Renal cortex interstitium (tissue), 11 donors: Measurements from ENCODE around the gene SREK1. TPM values are rescaled to one million over a fixed set of nuclear protein-coding genes. Genes with fewer than 3 reads are reported as not detected.

ENCODE experiments used
- DNase-seq, 11 donors: peaks; one replicate each; pipeline ENCODE4 v3.0.0-alpha.2; 2013; ENCODE audit warnings: low read depth in 9 of 11, low spot score in 4 of 11; ENCODE audit errors: extremely low read depth in 1 of 11
- polyA plus RNA-seq, 3 donors: library from polyadenylated mRNA; unstranded; fragments of 120-200 nt; gene quantifications; one replicate each; pipeline ENCODE4 v1.2.1, GENCODE V29; 2013; ENCODE audit not compliant: insufficient read length in 3 of 3

Gene SREK1
- polyA plus RNA-seq, 3 donors = 145 to 189 (median 164) TPM

- no peak for DNase-seq
These were observed 5.8 kb downstream of the SREK1 start for GRCh38 chr5:66149950-66150349.

GRCh38 chr5:66151030-66151429 lies 6.9 kb downstream of the SREK1 start:
- no peak for DNase-seq

- no peak for DNase-seq
These were observed 7.4 kb downstream of the SREK1 start for GRCh38 chr5:66151491-66151890.

GRCh38 chr5:66157046-66157445 lies 12.9 kb downstream of the SREK1 start:
- DNase-seq = no peak

GRCh38 chr5:66161356-66161755 lies 17.3 kb downstream of the SREK1 start:
- no peak for DNase-seq

- DNase-seq = no peak
These were observed 20.1 kb downstream of the SREK1 start for GRCh38 chr5:66164044-66164790.

GRCh38 chr5:66168226-66168625 lies 24.1 kb downstream of the SREK1 start:
- no peak for DNase-seq

GRCh38 chr5:66169534-66169933 lies 25.4 kb downstream of the SREK1 start:
- no peak for DNase-seq

- no peak for DNase-seq
These were observed 26.3 kb downstream of the SREK1 start for GRCh38 chr5:66170195-66170919.

- peak in 7 of 11 donors; percentile 26 to 45 (median 37) for DNase-seq
These were observed 27.5 kb downstream of the SREK1 start for GRCh38 chr5:66171349-66172344.

- peak in 1 of 11 donors; percentile 12 for DNase-seq
These were observed 30.2 kb downstream of the SREK1 start for GRCh38 chr5:66174338-66174737.

- DNase-seq = no peak
These were observed 34.7 kb downstream of the SREK1 start for GRCh38 chr5:66178799-66179198.

- DNase-seq = no peak
These were observed 35.4 kb downstream of the SREK1 start for GRCh38 chr5:66179297-66180051.

GRCh38 chr5:66180282-66181155 lies 36.4 kb downstream of the SREK1 start:
- peak in 3 of 11 donors; percentile 24 to 46 (median 35) for DNase-seq

- DNase-seq = no peak
These were observed 42.0 kb downstream of the SREK1 start for GRCh38 chr5:66186108-66186507.

- no peak for DNase-seq
These were observed 49.3 kb downstream of the SREK1 start for GRCh38 chr5:66193419-66193818.

GRCh38 chr5:66197764-66198405 lies 53.8 kb downstream of the SREK1 start:
- no peak for DNase-seq
